IMR-90 (cell line): ENCODE measurements around the gene SORCS1. TPM values are rescaled to one million over a fixed set of nuclear protein-coding genes. Genes with fewer than 3 reads are reported as not detected.

Experiments
- ATAC-seq: fragments of 200-7000 bp; cut with Tn5 transposase; 2 replicates; pipeline ENCODE4 v1.9.1; 2020; ENCODE audit warnings: low read depth, mild to moderate bottlenecking, moderate library complexity
- BruUV-seq: library from RNA; stranded (reverse); fragments of 400-500 nt; replicated peaks from 2 replicates; lab custom pipeline; 2021; lab: Mats Ljungman, UMichigan
- CTCF ChIA-PET: fragments of 300-600 bp; formaldehyde crosslinking; extraction: SDS; loops from one replicate; lab custom pipeline; 2021; ENCODE audit warnings: antibody characterized with exemption; lab: Yijun Ruan, JAX
- POLR2A ChIA-PET: fragments of 300-600 bp; sonication (Branson Sonifier 250); formaldehyde crosslinking; loops from one replicate; lab custom pipeline; 2022; ENCODE audit warnings: antibody characterized with exemption; ENCODE audit not compliant: unreplicated experiment; lab: Charles Lee
- DNase-seq: peaks from one replicate; pipeline ENCODE4 v3.0.0; 2013
- H2AFZ ChIP-seq: replicated peaks from 2 replicates; pipeline ENCODE3; 2013; ENCODE audit warnings: low read length, mild to moderate bottlenecking; ENCODE audit not compliant: poor library complexity
- H2AK5ac ChIP-seq: 2 replicates; pipeline ENCODE4 v1.6.1; 2013; ENCODE audit warnings: low read depth, low read length, inconsistent platforms
- H2AK9ac ChIP-seq: replicated peaks from 2 replicates; pipeline ENCODE3; 2013; ENCODE audit warnings: mild to moderate bottlenecking, low read depth, low read length, moderate library complexity; ENCODE audit not compliant: poor library complexity
- H2BK120ac ChIP-seq: 2 replicates; pipeline ENCODE4 v1.6.1; 2013; ENCODE audit warnings: low read depth, low read length, inconsistent platforms
- H2BK15ac ChIP-seq: 3 replicates; pipeline ENCODE4 v1.6.1; 2013; ENCODE audit warnings: low read depth, low read length, inconsistent platforms
- H2BK20ac ChIP-seq: 2 replicates; pipeline ENCODE4 v1.6.1; 2013; ENCODE audit warnings: low read depth, mild to moderate bottlenecking, inconsistent platforms, low read length, moderate library complexity
- H2BK5ac ChIP-seq: 2 replicates; pipeline ENCODE4 v1.6.1; 2013; ENCODE audit warnings: mild to moderate bottlenecking, low read depth, low read length, inconsistent platforms; ENCODE audit not compliant: poor library complexity, severe bottlenecking
- H3K14ac ChIP-seq: replicated peaks from 2 replicates; pipeline ENCODE4 v1.6.1; 2013; ENCODE audit warnings: low read depth, low read length, inconsistent platforms
- H3K18ac ChIP-seq: 2 replicates; pipeline ENCODE4 v1.6.1; 2013; ENCODE audit warnings: low read depth, low read length, control low read depth
- H3K23ac ChIP-seq: 2 replicates; pipeline ENCODE4 v1.6.1; 2013; ENCODE audit warnings: low read depth, low read length, inconsistent platforms
- H3K27ac ChIP-seq: 2 replicates; pipeline ENCODE4 v1.5.1; 2013; ENCODE audit warnings: mild to moderate bottlenecking, control low read depth, low read length; ENCODE audit not compliant: insufficient read depth
- H3K27me3 ChIP-seq: 2 replicates; pipeline ENCODE4 v1.6.1; 2013; ENCODE audit warnings: low read length; ENCODE audit not compliant: control insufficient read depth, insufficient read depth
- H3K36me3 ChIP-seq: 2 replicates; pipeline ENCODE4 v1.6.1; 2013; ENCODE audit warnings: low read length, mixed read lengths; ENCODE audit not compliant: control insufficient read depth, insufficient read depth
- H3K4ac ChIP-seq: 2 replicates; pipeline ENCODE4 v1.6.1; 2013; ENCODE audit warnings: low read depth, low read length, inconsistent platforms
- H3K4me1 ChIP-seq: 2 replicates; pipeline ENCODE4 v1.6.1; 2013; ENCODE audit warnings: low read length, mixed read lengths; ENCODE audit not compliant: control insufficient read depth, insufficient read depth
- H3K4me2 ChIP-seq: 2 replicates; pipeline ENCODE4 v1.6.1; 2013; ENCODE audit warnings: low read depth, mild to moderate bottlenecking, control low read depth, low read length, moderate library complexity
- H3K4me3 ChIP-seq: 2 replicates; pipeline ENCODE4 v1.5.1; 2013; ENCODE audit warnings: low read depth, mild to moderate bottlenecking, control low read depth, low read length, moderate library complexity; ENCODE audit not compliant: insufficient read depth
- H3K56ac ChIP-seq: 2 replicates; pipeline ENCODE4 v1.6.1; 2013; ENCODE audit warnings: low read length, inconsistent platforms; ENCODE audit not compliant: insufficient read depth; ENCODE audit errors: extremely low read depth
- H3K79me1 ChIP-seq, 2 experiments: 2 replicates each; pipeline ENCODE4 v1.6.1; 2013; ENCODE audit warnings: low read length in 2 of 2, inconsistent platforms in 1 of 2, low read depth in 1 of 2
- H3K9ac ChIP-seq: 2 replicates; pipeline ENCODE4 v1.6.1; 2013; ENCODE audit warnings: low read depth, low read length, control low read depth
- H3K9me1 ChIP-seq: 2 replicates; pipeline ENCODE4 v1.6.1; 2013; ENCODE audit warnings: low read length, inconsistent platforms; ENCODE audit not compliant: insufficient read depth
- H3K9me3 ChIP-seq: 2 replicates; pipeline ENCODE4 v1.6.1; 2013; ENCODE audit warnings: low read length; ENCODE audit not compliant: control insufficient read depth, insufficient read depth
- H4K20me1 ChIP-seq: 2 replicates; pipeline ENCODE4 v1.6.1; 2013; ENCODE audit warnings: low read length, inconsistent platforms; ENCODE audit not compliant: insufficient read depth
- H4K5ac ChIP-seq: 2 replicates; pipeline ENCODE4 v1.6.1; 2013; ENCODE audit warnings: mild to moderate bottlenecking, low read depth, low read length, control low read depth
- H4K8ac ChIP-seq, 2 experiments: 2 replicates each; pipeline ENCODE4 v1.6.1; 2013; ENCODE audit warnings: low read depth in 2 of 2, low read length in 2 of 2, control low read depth in 1 of 2, inconsistent platforms in 1 of 2
- H4K91ac ChIP-seq: 2 replicates; pipeline ENCODE4 v1.6.1; 2013; ENCODE audit warnings: low read depth, low read length, inconsistent platforms; ENCODE audit not compliant: insufficient read depth
- BHLHE40 ChIP-seq: fragments of 150-350 bp; IDR thresholded peaks from 2 replicates; pipeline ENCODE4 v1.6.1; 2016; ENCODE audit warnings: mild to moderate bottlenecking, low read depth, low read length
- CHD1 ChIP-seq: IDR thresholded peaks from 2 replicates; pipeline ENCODE4 v1.6.1; 2012; ENCODE audit warnings: low read depth, low read length, improper control_type of control experiment
- FOS ChIP-seq: fragments of 150-350 bp; IDR thresholded peaks from 2 replicates; pipeline ENCODE4 v1.6.1; 2016; ENCODE audit warnings: low read depth, low read length
- MAFK ChIP-seq: IDR thresholded peaks from 2 replicates; pipeline ENCODE4 v1.6.1; 2012; ENCODE audit warnings: low read depth, low read length, improper control_type of control experiment
- MAZ ChIP-seq: IDR thresholded peaks from 2 replicates; pipeline ENCODE4 v1.6.1; 2012; ENCODE audit warnings: low read depth, mild to moderate bottlenecking, low read length, improper control_type of control experiment, moderate library complexity, borderline replicate concordance
- MXI1 ChIP-seq: IDR thresholded peaks from 2 replicates; pipeline ENCODE4 v1.6.1; 2012; ENCODE audit warnings: low read depth, mild to moderate bottlenecking, low read length, moderate library complexity, borderline replicate concordance
- NFE2L2 ChIP-seq: fragments of 150-350 bp; IDR thresholded peaks from 2 replicates; pipeline ENCODE4 v1.6.1; 2016; ENCODE audit warnings: low read depth, mild to moderate bottlenecking, low read length
- POLR2A ChIP-seq: IDR thresholded peaks from 2 replicates; pipeline ENCODE4 v1.6.1; 2012; ENCODE audit warnings: mild to moderate bottlenecking, low read depth, low read length
- RAD21 ChIP-seq: IDR thresholded peaks from 2 replicates; pipeline ENCODE4 v1.6.1; 2012; ENCODE audit warnings: low read length, improper control_type of control experiment
- RCOR1 ChIP-seq: IDR thresholded peaks from 2 replicates; pipeline ENCODE4 v1.6.1; 2012; ENCODE audit warnings: mild to moderate bottlenecking, low read length, improper control_type of control experiment; ENCODE audit not compliant: insufficient replicate concordance
- RFX5 ChIP-seq: IDR thresholded peaks from 2 replicates; pipeline ENCODE4 v1.8.0; 2012; ENCODE audit warnings: low read depth, mild to moderate bottlenecking, low read length, moderate library complexity
- SMC3 ChIP-seq: fragments of 150-350 bp; IDR thresholded peaks from 2 replicates; pipeline ENCODE4 v1.6.1; 2016; ENCODE audit warnings: low read depth, mild to moderate bottlenecking, antibody characterized with exemption, low read length, moderate library complexity
- WGBS, 2 experiments: methylation state at CpG; one replicate each; pipeline versions ENCODE4 v1.1.5 to v1.1.7; 2013; ENCODE audit warnings: missing lambda C conversion rate in 2 of 2; ENCODE audit not compliant: insufficient read length in 1 of 2; ENCODE audit errors: extremely low coverage in 2 of 2; 5-methylcytosine and 5-hydroxymethylcytosine counted together
- dilution Hi-C: fragments of 300-500 bp; cut with HindIII; formaldehyde crosslinking; loops from one replicate; pipeline ENCODE4 v1.14.3; 2018; ENCODE audit warnings: low sequenced_read_pairs; ENCODE audit not compliant: unreplicated experiment
- in situ Hi-C: fragments of 300-500 bp; cut with MboI; formaldehyde crosslinking; loops from 3 replicates; pipeline ENCODE4 v1.14.3; 2019; ENCODE audit warnings: low sequenced_read_pairs, inconsistent platforms, mixed read lengths
- intact Hi-C: fragments of 100-400 bp; cut with micrococcal nuclease; formaldehyde crosslinking; loops from 2 replicates; pipeline ENCODE4 v1.10.0; 2022
- polyA plus RNA-seq, 3 experiments: library from polyadenylated mRNA; depleted of rRNA; stranded (reverse); fragments of >200 nt; gene quantifications; 2 replicates each; pipeline ENCODE4 v1.2.3, GENCODE V29; 2012; ENCODE audit warnings: low replicate concordance in 1 of 3
- total RNA-seq: library from RNA; depleted of rRNA; stranded (reverse); fragments of >200 nt; gene quantifications from 2 replicates; pipeline ENCODE4 v1.2.3, GENCODE V29; 2012
- TF ChIP-seq, protein P1 (sequence below): conservative IDR thresholded peaks from 2 replicates; pipeline ENCODE4 v1.5.1; 2012; ENCODE audit warnings: mild to moderate bottlenecking, low read depth, low read length, improper control_type of control experiment
- TF ChIP-seq, protein P2 (sequence below): fragments of 150-350 bp; IDR thresholded peaks from 2 replicates; pipeline ENCODE4 v1.6.1; 2017; ENCODE audit warnings: mild to moderate bottlenecking, antibody characterized with exemption, low read length, low read depth
- TF ChIP-seq, protein P3 (sequence below): fragments of 150-350 bp; IDR thresholded peaks from 2 replicates; pipeline ENCODE4 v1.6.1; 2016; ENCODE audit warnings: low read depth, mild to moderate bottlenecking, low read length, moderate library complexity, borderline replicate concordance

Gene SORCS1
- total and polyA plus RNA-seq, 2 of the 4 experiments (the other 2 are of a cell fraction): under 0.01 TPM; not detected in 1

- H4K91ac ChIP-seq: no peak overlapping the region
- H2BK15ac ChIP-seq: no peak overlapping the region
- H2AK9ac ChIP-seq: no peak overlapping the region
- no peaks in the 10 kb centered on the region for H4K20me1 ChIP-seq
- H2AK5ac ChIP-seq: no peak overlapping the region
- no peaks in the 10 kb centered on the region for H3K9me1 ChIP-seq
- no peak overlapping the region for H3K9ac ChIP-seq
- no peak for ATAC-seq
- no peak overlapping the region for H2AFZ ChIP-seq
- no peak overlapping the region for H3K4me2 ChIP-seq
- no peak overlapping the region for H3K56ac ChIP-seq
- no peak overlapping the region for H2BK120ac ChIP-seq
- WGBS, 2 experiments: 20% methylated on average over 1 of the region's 8 CpGs; no CpG with 5 or more reads in 1 of the 2 experiments
- intact Hi-C loops (no loop called here), in situ Hi-C loops (no loop called here), dilution Hi-C loops (no loop called here)
- H3K4me1 ChIP-seq: no peaks in the 10 kb centered on the region
- no peak overlapping the region for H2BK20ac ChIP-seq
- H3K27me3 ChIP-seq: no peaks in the 10 kb centered on the region
- H3K27ac ChIP-seq: no peak overlapping the region
- no peak overlapping the region for H4K5ac ChIP-seq
- H4K8ac ChIP-seq: no peak overlapping the region
- no TSS peak for BruUV-seq
- H3K79me1 ChIP-seq: no peaks in the 10 kb centered on the region
- H3K36me3 ChIP-seq: no peaks in the 10 kb centered on the region
- H3K23ac ChIP-seq: no peak overlapping the region
- peaks cover 14% of the 10 kb centered on the region; the same call in 1 of the 2 replicates for H3K9me3 ChIP-seq
- ChIA-PET CTCF (no interaction called here), POLR2A (no interaction called here)
- H3K18ac ChIP-seq: no peak overlapping the region
- H3K4me3 ChIP-seq: no peak overlapping the region
- H3K14ac ChIP-seq: no peak overlapping the region
- no peak overlapping the region for H3K4ac ChIP-seq
- H2BK5ac ChIP-seq: no peak overlapping the region
- DNase-seq: no peak
- TF ChIP-seq MAFK (no peak), MXI1 (no peak), CHD1 (no peak), NFE2L2 (no peak), RAD21 (no peak), POLR2A (no peak), MAZ (no peak), SMC3 (no peak), RFX5 (no peak), BHLHE40 (no peak), RCOR1 (no peak), FOS (no peak)
- TF ChIP-seq, protein P1, sequence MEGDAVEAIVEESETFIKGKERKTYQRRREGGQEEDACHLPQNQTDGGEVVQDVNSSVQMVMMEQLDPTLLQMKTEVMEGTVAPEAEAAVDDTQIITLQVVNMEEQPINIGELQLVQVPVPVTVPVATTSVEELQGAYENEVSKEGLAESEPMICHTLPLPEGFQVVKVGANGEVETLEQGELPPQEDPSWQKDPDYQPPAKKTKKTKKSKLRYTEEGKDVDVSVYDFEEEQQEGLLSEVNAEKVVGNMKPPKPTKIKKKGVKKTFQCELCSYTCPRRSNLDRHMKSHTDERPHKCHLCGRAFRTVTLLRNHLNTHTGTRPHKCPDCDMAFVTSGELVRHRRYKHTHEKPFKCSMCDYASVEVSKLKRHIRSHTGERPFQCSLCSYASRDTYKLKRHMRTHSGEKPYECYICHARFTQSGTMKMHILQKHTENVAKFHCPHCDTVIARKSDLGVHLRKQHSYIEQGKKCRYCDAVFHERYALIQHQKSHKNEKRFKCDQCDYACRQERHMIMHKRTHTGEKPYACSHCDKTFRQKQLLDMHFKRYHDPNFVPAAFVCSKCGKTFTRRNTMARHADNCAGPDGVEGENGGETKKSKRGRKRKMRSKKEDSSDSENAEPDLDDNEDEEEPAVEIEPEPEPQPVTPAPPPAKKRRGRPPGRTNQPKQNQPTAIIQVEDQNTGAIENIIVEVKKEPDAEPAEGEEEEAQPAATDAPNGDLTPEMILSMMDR: no peak
- TF ChIP-seq, protein P2, sequence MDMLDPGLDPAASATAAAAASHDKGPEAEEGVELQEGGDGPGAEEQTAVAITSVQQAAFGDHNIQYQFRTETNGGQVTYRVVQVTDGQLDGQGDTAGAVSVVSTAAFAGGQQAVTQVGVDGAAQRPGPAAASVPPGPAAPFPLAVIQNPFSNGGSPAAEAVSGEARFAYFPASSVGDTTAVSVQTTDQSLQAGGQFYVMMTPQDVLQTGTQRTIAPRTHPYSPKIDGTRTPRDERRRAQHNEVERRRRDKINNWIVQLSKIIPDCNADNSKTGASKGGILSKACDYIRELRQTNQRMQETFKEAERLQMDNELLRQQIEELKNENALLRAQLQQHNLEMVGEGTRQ: no peak
- TF ChIP-seq, protein P3, sequence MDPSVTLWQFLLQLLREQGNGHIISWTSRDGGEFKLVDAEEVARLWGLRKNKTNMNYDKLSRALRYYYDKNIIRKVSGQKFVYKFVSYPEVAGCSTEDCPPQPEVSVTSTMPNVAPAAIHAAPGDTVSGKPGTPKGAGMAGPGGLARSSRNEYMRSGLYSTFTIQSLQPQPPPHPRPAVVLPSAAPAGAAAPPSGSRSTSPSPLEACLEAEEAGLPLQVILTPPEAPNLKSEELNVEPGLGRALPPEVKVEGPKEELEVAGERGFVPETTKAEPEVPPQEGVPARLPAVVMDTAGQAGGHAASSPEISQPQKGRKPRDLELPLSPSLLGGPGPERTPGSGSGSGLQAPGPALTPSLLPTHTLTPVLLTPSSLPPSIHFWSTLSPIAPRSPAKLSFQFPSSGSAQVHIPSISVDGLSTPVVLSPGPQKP: no peak
These were observed 61.1 kb downstream of the SORCS1 start for GRCh38 chr10:107103174-107104025.
